ENCODE results near the gene FNDC11. TPM values are rescaled to one million over a fixed set of nuclear protein-coding genes. Genes with fewer than 3 reads are reported as not detected.
A peak's percentile ranks its signal among the peaks of the same experiment; 100 is the strongest.

The FNDC11 gene
- total RNA-seq, 1 experiment from 2014 or later = 1.8 TPM

- ChIA-PET CTCF (no interaction called here), POLR2A (ENCODE audit: unreplicated experiment) (no interaction called here)
These were observed 37.9 kb downstream of the FNDC11 start for GRCh38 chr20:63591786-63592355.

DNA sequence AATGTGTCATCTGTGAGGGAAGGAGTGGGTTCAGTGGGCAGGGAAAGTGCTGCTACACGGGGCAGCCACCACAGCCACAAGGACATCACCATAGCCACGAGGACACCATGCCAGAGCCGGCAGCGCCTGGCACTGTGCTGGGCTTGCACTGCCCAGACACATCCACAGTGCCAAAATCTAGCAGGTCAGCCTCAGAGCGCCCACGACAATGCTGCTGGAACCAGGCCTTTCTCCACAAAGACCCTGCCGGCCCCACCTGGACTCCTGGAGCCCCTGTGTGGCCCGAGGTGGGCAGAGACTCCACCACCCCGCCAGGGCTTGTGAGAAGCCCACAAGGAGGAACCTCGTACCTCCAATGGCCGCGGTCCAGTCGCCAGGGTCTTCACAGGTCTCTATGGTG is 38.7 kb downstream of the FNDC11 start:
- DNase-seq (no peak), ATAC-seq (no peak)
- intact Hi-C loops (cut with micrococcal nuclease) = no loop called here
- Histone ChIP-seq H3K4me2 (ENCODE audit: low read length) (no peak overlapping the region), H3K9ac (ENCODE audit: low read length) (no peak overlapping the region), H3K4me1 (ENCODE audit: insufficient read depth, low read length) (no peaks in the 10 kb centered on the region), H3K27ac (ENCODE audit: low read length) (no peak overlapping the region), H3K9me3 (ENCODE audit: low read length) (no peaks in the 10 kb centered on the region), H3K36me3 (ENCODE audit: low read depth, low read length) (no peaks in the 10 kb centered on the region; the same call in none of the 2 replicates), H3F3A (ENCODE audit: low read length, unreplicated experiment) (no peaks in the 10 kb centered on the region), H3K79me2 (ENCODE audit: low read length) (no peaks in the 10 kb centered on the region), H2AFZ (ENCODE audit: low read length) (no peak overlapping the region), H4K20me1 (ENCODE audit: low read length) (no peaks in the 10 kb centered on the region), H3K27me3 (ENCODE audit: low read length) (no peaks in the 10 kb centered on the region), H3K9me2 (replicated peaks; ENCODE audit: low read length) (no peaks in the 10 kb centered on the region), H3K4me3 (ENCODE audit: low read length) (no peak overlapping the region)
- POLR2A ChIA-PET (ENCODE audit: unreplicated experiment) = no interaction called here
- no TSS peak for BruUV-seq (replicated peaks)
- CTCF ChIA-PET = no interaction called here
- TF ChIP-seq EZH2phosphoT487 (IDR thresholded peaks at IDR 0.05; ENCODE audit: borderline replicate concordance, low read length) (no peak), EZH2 (IDR thresholded peaks at IDR 0.05; ENCODE audit: low read length, unreplicated experiment) (no peak)

More at GRCh38 chr20:63591786-63592355, 37.9 kb downstream of the FNDC11 start:
- Histone ChIP-seq H3K79me2 (ENCODE audit: low read length) (no peaks in the 10 kb centered on the region), H3K4me2 (ENCODE audit: low read length) (no peak overlapping the region), H3K4me3 (ENCODE audit: low read length) (no peak overlapping the region), H3K27ac (ENCODE audit: low read length) (no peak overlapping the region), H2AFZ (ENCODE audit: low read length) (no peak overlapping the region), H3K9ac (ENCODE audit: low read length) (no peak overlapping the region), H3K27me3 (ENCODE audit: low read length) (no peaks in the 10 kb centered on the region), H3K4me1 (ENCODE audit: insufficient read depth, low read length) (no peaks in the 10 kb centered on the region), H3F3A (ENCODE audit: low read length, unreplicated experiment) (no peaks in the 10 kb centered on the region), H3K36me3 (ENCODE audit: low read depth, low read length) (no peaks in the 10 kb centered on the region; the same call in none of the 2 replicates), H4K20me1 (ENCODE audit: low read length) (no peaks in the 10 kb centered on the region), H3K9me2 (replicated peaks; ENCODE audit: low read length) (no peaks in the 10 kb centered on the region), H3K9me3 (ENCODE audit: low read length) (no peaks in the 10 kb centered on the region)
- DNase-seq (no peak), ATAC-seq (no peak)
- no TSS peak for BruUV-seq (replicated peaks)
- no peak for TF ChIP-seq CTCF (conservative IDR thresholded peaks at IDR 0.05; ENCODE audit: low read depth, low read length)
- TF ChIP-seq EZH2phosphoT487 (IDR thresholded peaks at IDR 0.05; ENCODE audit: borderline replicate concordance, low read length) = no peak
- no peak for TF ChIP-seq EZH2 (IDR thresholded peaks at IDR 0.05; ENCODE audit: low read length, unreplicated experiment)
- intact Hi-C loops (cut with micrococcal nuclease) = no loop called here

- no TSS peak for BruUV-seq (replicated peaks)
- DNase-seq = peak; percentile 8
- 0 out of 2 replicates have a peak, but pooled peaks have one; percentile 20 for ATAC-seq
- Histone ChIP-seq H3K4me3 (ENCODE audit: low read length) (no peak overlapping the region), H3K9me3 (ENCODE audit: low read length) (no peaks in the 10 kb centered on the region), H3K27me3 (ENCODE audit: low read length) (no peaks in the 10 kb centered on the region), H3K4me2 (ENCODE audit: low read length) (no peak overlapping the region), H3K79me2 (ENCODE audit: low read length) (no peaks in the 10 kb centered on the region), H2AFZ (ENCODE audit: low read length) (no peak overlapping the region), H3K4me1 (ENCODE audit: insufficient read depth, low read length) (no peaks in the 10 kb centered on the region), H4K20me1 (ENCODE audit: low read length) (no peaks in the 10 kb centered on the region), H3F3A (ENCODE audit: low read length, unreplicated experiment) (no peaks in the 10 kb centered on the region), H3K9me2 (replicated peaks; ENCODE audit: low read length) (no peaks in the 10 kb centered on the region), H3K36me3 (ENCODE audit: low read depth, low read length) (no peaks in the 10 kb centered on the region; the same call in none of the 2 replicates), H3K27ac (ENCODE audit: low read length) (no peak overlapping the region), H3K9ac (ENCODE audit: low read length) (no peak overlapping the region)
- ChIA-PET POLR2A (ENCODE audit: unreplicated experiment) (no interaction called here), CTCF (no interaction called here)
- intact Hi-C loops (cut with micrococcal nuclease) = no loop called here
- TF ChIP-seq EZH2phosphoT487 (IDR thresholded peaks at IDR 0.05; ENCODE audit: borderline replicate concordance, low read length) (no peak), CTCF (conservative IDR thresholded peaks at IDR 0.05; ENCODE audit: low read depth, low read length) (no peak), EZH2 (IDR thresholded peaks at IDR 0.05; ENCODE audit: low read length, unreplicated experiment) (no peak)
These were observed 40.1 kb downstream of the FNDC11 start for GRCh38 chr20:63594043-63594561.
